Stimulated activated CD4-positive, alpha-beta T cell treated with anti-CD3 and anti-CD28 coated beads, Interleukin-12 subunit alpha, Interleukin-12 subunit beta, amount 100 ng/mL, for 48 hours (primary cell): ENCODE results near the gene NCOR1.
"Not testable (repeated sequence)": the region's sequence is repeated elsewhere in the genome, so short reads cannot be mapped to it uniquely, and the experiment has no call there.

Source experiments
- DNase-seq, 3 donors: peaks; one replicate each; pipeline ENCODE4 v3.0.0-alpha.2; 2020; ENCODE audit warnings: low read depth in 2 of 3, low spot score in 1 of 3

NCOR1 gene

GRCh38 chr17:16215273-16215964 lies at the start of gene NCOR1:
Gene NCOR1 (minus strand): TSS chr17:16215534. CDS start chr17:16194569, 20,965 bp downstream.
- peak; percentile 73 to 91 (median 83) for DNase-seq

DNA sequence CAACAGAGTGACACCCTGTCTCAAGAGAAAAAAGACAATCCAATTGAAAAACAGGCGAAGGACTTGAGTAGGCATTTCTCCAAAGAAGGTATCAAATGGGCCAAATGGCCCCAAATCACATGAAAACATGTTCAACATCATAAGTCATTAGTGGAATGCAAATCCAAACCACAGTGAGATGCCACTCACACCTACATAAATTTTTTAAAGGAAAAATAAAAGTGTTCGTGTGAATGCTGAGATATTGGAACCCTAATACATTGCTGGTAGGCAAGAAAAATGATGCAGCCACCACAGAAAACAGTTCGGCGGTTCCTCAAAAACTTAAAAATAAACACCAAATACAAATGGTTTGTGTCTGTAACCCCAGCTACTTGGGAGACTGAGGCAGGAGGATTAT lies 46.9 kb upstream of the NCOR1 start:
- no peak for DNase-seq

DNA sequence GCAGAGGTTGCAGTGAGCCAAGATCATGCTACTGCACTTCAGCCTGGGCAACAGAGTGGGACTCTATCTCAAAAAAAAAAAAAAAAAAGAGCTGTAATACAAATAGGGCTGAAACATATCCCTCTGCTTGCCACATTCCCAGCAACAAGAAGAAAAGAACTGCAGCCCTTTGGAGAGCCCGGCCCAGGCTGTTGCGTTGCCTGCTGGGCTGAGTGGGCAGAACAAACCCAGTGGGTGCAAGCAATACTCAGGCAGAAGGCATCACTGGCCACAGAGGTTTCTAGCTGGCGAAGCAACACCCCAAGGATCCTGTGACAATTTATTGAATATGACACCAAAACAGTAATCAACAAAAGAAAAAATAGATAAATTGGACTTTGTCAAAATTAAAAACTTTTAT lies 45.7 kb upstream of the NCOR1 start:
- DNase-seq = no peak

- DNase-seq = no peak
Measured at GRCh38 chr17:16259926-16260325, 44.6 kb upstream of the NCOR1 start.

- DNase-seq = no peak
Measured at GRCh38 chr17:16258901-16259300, 43.6 kb upstream of the NCOR1 start.

- DNase-seq = no peak
Measured at GRCh38 chr17:16255481-16255921, 40.2 kb upstream of the NCOR1 start.

DNA sequence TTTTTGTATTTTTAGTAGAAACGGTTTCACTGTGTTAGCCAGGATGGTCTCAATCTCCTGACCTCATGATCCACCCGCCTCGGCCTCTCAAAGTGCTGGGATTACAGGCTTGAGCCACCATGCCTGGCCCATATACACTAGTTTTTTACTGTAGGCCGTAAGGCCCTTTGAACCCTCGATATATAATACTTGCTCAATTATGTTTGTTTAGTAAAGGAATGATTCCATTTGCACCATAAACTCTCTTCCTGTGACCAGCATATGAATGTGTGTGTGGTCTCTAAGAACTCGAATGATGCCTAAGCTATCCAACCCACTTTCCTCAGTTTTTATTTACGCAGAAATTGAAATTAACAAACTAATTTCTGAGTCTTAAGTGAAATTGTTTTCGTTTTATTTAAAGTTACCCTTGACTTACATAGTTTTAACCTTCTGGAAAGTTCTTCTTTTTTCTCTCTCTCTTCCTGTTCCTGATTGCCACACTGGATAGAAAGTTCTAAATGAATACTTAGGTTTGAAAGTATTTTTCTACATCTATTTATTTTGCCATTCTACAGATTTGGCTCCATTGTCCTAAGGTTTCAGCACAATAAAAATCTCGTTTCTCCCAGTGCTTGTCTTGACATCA lies 39.6 kb upstream of the NCOR1 start:
- DNase-seq = no peak

DNA sequence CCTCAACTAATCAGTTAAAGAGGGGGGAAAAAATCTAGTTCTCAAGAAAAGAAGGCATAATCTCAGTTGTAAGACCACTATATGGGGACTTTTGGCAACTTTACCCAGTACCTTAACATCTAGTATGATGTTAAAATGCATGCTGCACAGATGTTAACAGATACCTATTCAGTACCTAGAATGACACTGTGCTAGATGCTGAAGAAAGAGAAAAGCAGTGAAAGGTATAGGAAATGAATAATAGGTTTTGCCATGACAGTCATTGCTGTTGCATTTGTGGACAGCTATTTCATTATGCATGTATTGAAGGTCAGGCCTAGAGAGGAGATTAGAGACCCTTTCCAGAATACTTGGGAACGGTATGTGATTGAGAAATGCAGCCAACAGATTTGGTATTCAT lies 36.2 kb upstream of the NCOR1 start:
- DNase-seq = no peak

DNA sequence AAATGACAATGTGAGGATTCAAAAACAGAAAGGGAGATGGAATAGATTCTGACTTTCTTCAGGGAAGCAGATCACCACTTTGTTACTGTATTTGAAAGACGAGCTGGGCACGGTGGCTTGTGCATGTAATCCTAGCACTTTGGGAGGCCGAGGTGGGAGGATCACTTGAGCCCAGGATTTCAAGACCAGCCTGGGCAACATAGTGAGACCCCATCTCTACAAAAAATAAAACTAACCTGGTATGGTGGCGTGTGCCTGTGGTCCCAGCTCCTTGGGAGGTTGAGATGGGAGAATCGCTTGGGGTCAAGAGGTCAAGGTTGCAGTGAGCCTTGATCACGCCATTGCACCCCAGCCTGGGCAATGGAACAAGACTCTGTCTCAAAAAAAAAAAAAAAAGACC lies 35.7 kb upstream of the NCOR1 start:
- DNase-seq = no peak

DNA sequence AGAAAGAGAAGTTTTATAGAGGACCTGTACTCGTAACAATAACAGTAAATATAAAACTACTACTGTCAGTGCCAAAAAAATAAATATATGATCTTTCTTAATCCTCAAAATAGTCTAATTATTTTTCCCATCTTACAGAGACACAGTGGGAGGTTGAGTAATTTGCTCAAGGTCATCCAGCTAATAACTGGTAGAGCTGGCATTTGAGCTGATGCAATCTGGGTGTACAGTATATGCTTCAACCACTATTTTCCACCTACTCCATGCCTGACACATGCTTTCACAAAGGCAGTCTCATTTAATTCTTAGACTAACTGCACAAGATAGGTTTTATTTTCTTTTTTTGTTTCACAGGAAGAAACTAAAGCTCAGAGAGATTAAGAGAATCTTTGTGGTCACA lies 35.3 kb upstream of the NCOR1 start:
- DNase-seq = no peak

DNA sequence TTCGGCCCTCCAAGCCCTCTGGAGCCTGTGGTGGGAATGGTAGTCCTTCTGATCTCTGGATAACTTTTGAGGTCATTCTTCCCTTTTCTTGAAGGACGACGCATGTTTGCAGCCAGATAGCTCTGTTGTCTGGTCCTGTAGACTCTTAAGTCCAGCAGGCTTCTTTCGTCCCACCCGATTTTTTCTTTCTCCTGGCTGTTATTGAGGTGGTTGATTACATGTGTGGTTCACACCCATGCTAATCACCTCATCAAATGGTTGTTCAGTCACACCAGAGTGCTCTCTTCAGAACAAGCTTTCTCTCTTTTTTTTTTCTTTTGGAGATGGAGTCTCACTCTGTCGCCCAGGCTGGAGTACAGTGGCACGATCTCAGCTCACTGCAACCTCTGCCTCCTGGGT lies 32.3 kb upstream of the NCOR1 start:
- DNase-seq = no peak

GRCh38 chr17:16243801-16244567 lies 28.6 kb upstream of the NCOR1 start:
- peak in 1 of 3 donors; percentile 8 for DNase-seq

GRCh38 chr17:16243385-16243784 lies 28.1 kb upstream of the NCOR1 start:
- DNase-seq = no peak

- DNase-seq = no peak
Measured at GRCh38 chr17:16241906-16242399, 26.6 kb upstream of the NCOR1 start.

- DNase-seq = no peak
Measured at GRCh38 chr17:16239931-16240330, 24.6 kb upstream of the NCOR1 start.

DNA sequence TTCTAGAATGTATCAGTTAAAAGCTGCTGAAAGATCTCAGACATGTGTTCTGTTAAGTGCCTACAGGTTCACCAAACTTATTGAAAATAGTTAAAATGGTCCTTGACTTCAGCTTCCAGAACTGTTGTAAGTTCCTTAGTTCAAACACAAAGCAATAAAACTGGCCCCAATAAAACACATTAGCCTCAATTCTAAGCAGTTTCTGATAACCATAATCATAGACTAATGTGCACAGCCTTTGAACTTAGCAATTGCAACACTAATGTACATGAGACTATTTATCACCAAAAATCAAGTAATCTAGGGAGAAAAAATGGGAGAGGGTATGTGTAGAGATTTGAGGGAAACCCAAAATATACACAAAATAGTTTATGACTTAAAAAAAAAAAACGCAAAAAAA lies 17.1 kb upstream of the NCOR1 start:
- no peak for DNase-seq

DNA sequence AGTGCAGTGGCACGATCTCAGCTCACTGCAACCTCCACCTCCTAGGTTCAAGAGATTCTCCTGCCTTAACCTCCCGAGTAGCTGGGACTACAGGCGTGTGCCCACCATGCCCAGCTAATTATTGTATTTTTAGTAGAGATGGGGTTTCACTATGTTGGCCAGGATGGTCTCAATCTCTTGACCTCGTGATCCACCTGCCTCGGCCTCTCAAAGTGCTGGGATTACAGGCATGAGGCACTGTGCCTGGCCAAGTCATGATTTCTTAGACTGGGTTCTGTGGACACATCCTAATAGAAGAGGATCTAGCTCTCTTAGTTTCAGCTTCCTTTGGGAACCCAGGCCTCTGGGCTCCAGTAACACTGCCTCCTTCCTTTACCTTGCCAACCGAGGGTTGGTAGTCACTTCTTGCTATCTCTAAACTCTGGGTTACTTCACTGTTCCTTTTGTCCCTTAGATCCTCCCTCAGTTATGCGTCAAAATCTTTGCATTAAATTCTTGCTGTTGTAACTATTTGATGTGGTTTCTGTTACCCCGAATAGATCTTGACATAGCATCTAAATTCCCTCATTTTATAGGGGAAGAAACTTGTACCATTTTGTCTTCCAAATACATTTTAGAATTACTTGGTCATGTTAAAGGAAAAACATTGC lies 14.7 kb upstream of the NCOR1 start:
- DNase-seq = not testable (repeated sequence)

- no peak for DNase-seq
Measured at GRCh38 chr17:16222406-16222805, 7.1 kb upstream of the NCOR1 start.

- DNase-seq = peak; percentile 85 to 89 (median 85)
Measured at GRCh38 chr17:16217002-16217635, 1.8 kb upstream of the NCOR1 start, which contains the start of gene PIGL. Gene PIGL (plus strand): TSS chr17:16217210. CDS start chr17:16217227, 17 bp downstream.

- DNase-seq = not testable (repeated sequence)
Measured at GRCh38 chr17:16216341-16217001, 1.1 kb upstream of the NCOR1 start.
